Measurements from ENCODE around the gene DHDH.
A peak's percentile ranks its signal among the peaks of the same experiment; 100 is the strongest.

Gene DHDH

DNA sequence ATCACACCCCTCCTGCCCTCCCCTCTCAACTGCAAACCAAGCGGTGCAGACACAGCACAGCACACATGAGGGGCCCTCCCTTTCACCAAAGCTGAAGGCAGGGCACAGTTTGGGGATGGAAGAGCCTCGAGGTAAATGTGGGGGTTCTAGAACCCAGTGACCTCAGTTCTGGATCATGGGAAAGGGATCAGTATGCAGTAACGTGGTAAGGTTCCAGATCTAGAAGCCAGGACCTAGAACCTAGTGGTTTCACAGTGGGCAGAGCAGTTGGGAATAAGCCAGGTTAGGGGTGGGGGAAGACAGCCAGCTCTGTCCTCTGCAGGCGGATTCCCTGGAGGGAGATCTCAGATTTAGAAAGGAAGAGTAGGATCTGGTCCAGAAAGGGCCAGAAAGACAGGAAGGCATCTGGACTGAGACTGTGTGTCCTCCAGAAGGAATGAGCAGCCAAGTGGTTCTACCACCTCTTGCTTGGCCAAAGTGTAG lies 34.7 kb downstream of the DHDH start:
- DNase-seq (ENCODE audit: low read depth), result no peak
- no peak overlapping the region for H3K4me3 ChIP-seq (ENCODE audit: low read depth, low read length)
- TF ChIP-seq CTCF (IDR thresholded peaks at IDR 0.05; ENCODE audit: low read depth, low read length, missing control alignments), result no peak
- in situ Hi-C loops (cut with HindIII; ENCODE audit: low sequenced_read_pairs), result no loop called here

DNA sequence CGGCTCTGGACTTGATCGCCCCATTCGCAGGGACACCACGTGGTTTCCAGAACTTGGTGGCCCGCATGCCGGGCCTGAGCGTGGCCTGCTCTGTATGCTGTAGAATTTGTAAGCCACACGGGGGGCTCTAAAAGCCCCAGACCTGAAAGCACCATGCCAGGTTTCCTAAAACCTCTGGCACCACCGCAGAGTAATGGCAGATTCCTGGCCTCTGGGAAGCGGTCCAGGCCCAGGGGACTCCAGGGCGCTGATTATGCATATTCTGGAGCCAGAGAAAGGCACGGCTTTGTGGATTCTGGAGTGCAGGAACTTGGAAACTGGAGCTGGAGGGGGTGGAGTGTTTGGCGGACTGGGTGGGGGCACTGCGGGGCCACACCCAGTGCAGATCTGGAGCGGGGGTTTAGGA lies 35.3 kb downstream of the DHDH start:
- no peak for DNase-seq (ENCODE audit: low read depth)
- in situ Hi-C loops (cut with HindIII; ENCODE audit: low sequenced_read_pairs), result no loop called here
- no peak for TF ChIP-seq CTCF (IDR thresholded peaks at IDR 0.05; ENCODE audit: low read depth, low read length, missing control alignments)
- H3K4me3 ChIP-seq (ENCODE audit: low read depth, low read length), result no peak overlapping the region

GRCh38 chr19:48969276-48970138 lies 36.0 kb downstream of the DHDH start:
- TF ChIP-seq CTCF (IDR thresholded peaks at IDR 0.05; ENCODE audit: low read depth, low read length, missing control alignments), result no peak
- no peak for DNase-seq (ENCODE audit: low read depth)
- no peak overlapping the region for H3K4me3 ChIP-seq (ENCODE audit: low read depth, low read length)
- in situ Hi-C loops (cut with HindIII; ENCODE audit: low sequenced_read_pairs), result no loop called here

GRCh38 chr19:48970139-48970766 lies 36.8 kb downstream of the DHDH start:
- in situ Hi-C loops (cut with HindIII; ENCODE audit: low sequenced_read_pairs), result no loop called here
- TF ChIP-seq CTCF (IDR thresholded peaks at IDR 0.05; ENCODE audit: low read depth, low read length, missing control alignments), result no peak
- DNase-seq (ENCODE audit: low read depth), result no peak
- H3K4me3 ChIP-seq (ENCODE audit: low read depth, low read length), result no peak overlapping the region

- TF ChIP-seq CTCF (IDR thresholded peaks at IDR 0.05; ENCODE audit: low read depth, low read length, missing control alignments), result peak; percentile 94
- in situ Hi-C loops (cut with HindIII; ENCODE audit: low sequenced_read_pairs), result no loop called here
- no peak overlapping the region for H3K4me3 ChIP-seq (ENCODE audit: low read depth, low read length)
- DNase-seq (ENCODE audit: low read depth), result peak; percentile 59
These were observed 37.5 kb downstream of the DHDH start for GRCh38 chr19:48970923-48971395.

DNA sequence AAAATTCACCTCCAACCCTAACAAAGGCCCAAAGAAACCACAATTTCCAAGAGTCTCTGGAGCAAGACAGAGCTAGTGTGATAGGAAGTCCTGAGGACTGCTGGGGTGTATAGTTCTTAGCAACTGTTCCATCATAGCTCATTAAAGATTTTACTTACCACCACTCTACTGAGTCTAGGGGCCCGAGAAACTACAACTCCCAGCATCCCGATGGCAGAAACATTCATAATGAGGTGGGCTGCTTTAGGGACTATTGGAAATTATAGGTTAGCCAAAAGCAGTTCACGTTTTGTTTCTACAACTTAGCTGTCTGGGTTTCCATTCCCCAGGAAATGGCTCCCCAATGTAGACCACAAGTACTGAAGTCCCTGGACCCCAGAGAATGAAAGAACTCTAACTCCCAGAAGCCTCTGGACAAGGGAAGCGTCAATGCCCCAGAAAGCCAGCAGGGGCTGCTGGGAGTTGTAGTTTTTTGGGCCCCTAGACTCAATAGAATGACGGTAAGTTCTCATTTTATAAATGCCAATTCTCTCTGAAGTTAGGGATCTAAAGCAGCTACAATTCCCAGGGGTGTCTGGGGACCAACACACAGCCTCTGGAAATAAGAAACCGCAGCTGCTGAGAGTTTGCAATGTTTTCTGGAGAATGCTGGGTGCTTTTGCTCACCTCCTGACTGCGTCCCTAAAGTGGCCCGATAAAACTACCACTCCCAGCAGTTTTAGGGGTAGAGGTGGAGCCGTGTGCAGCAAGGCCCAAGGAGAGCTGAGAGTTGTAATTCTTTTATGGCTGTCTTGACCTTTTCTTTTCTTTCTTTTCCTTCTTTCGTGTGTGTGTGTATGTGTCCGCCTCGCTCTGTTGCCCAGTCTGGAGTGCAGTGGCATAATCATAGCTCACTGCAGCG lies 42.7 kb downstream of the DHDH start:
- peak; percentile 20 for TF ChIP-seq CTCF (IDR thresholded peaks at IDR 0.05; ENCODE audit: low read depth, low read length, missing control alignments)
- H3K4me3 ChIP-seq (ENCODE audit: low read depth, low read length), result no peak overlapping the region
- no peak for DNase-seq (ENCODE audit: low read depth)
- in situ Hi-C loops (cut with HindIII; ENCODE audit: low sequenced_read_pairs), result no loop called here
